Astrocyte of the cerebellum (primary cell): ENCODE measurements around the gene ABCA4.

ENCODE experiments used
- DNase-seq: peaks from one replicate; pipeline ENCODE4 v3.0.0-alpha.2; 2011; ENCODE audit warnings: low read depth
- H3K4me3 ChIP-seq: 2 replicates; pipeline ENCODE4 v1.5.1; 2011; ENCODE audit warnings: mild to moderate bottlenecking, low read depth, low read length, moderate library complexity
- in situ Hi-C: cut with HindIII; loops from 2 replicates; pipeline ENCODE4 v1.10.0; 2017; ENCODE audit warnings: low sequenced_read_pairs
- TF ChIP-seq, protein P1 (sequence below): IDR thresholded peaks from 2 replicates; pipeline ENCODE4 v1.5.1; 2012; ENCODE audit warnings: low read length, low read depth, moderate library complexity, mild to moderate bottlenecking; ENCODE audit errors: missing control alignments

Gene ABCA4

DNA sequence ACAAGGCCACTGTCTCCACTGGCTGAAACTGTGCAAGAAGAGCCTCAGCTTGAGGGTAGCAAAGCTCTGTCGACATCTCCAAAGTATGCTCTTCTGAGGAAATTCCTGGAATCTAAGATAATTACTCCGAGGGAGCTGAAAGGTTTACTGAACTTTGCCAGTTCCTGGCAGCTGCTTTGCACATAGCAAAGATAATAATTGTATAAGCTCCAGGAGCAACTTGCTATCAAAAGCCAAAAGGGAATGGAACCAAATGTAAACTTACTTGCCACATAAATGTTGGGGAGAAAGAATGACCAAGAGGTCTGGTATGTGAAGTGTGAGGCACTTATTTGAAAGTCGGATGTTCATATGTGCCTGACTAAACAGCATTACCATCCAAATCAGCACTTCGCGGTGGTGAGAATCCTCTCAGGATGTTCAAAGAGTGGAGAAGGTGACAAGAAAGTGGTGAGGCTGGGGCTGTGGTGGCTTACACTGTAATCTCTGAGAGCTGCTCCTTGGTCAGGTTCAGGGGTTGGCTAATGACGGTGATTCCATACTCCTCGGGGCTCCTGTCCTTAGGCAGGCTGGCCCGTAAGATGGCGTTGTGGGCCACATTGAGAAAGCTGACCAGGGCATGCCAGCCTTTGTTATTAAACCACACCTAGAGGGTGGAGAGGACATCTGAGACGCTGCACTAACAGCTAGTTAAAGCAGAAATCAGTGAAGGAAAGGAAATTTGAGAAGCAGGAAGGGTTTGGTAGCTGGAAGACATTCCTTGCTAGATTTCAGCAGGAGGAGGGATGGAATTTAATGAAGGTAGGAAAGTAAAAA, 100.0 kb downstream of the ABCA4 start:
- H3K4me3 ChIP-seq: no peak overlapping the region
- TF ChIP-seq, protein P1, sequence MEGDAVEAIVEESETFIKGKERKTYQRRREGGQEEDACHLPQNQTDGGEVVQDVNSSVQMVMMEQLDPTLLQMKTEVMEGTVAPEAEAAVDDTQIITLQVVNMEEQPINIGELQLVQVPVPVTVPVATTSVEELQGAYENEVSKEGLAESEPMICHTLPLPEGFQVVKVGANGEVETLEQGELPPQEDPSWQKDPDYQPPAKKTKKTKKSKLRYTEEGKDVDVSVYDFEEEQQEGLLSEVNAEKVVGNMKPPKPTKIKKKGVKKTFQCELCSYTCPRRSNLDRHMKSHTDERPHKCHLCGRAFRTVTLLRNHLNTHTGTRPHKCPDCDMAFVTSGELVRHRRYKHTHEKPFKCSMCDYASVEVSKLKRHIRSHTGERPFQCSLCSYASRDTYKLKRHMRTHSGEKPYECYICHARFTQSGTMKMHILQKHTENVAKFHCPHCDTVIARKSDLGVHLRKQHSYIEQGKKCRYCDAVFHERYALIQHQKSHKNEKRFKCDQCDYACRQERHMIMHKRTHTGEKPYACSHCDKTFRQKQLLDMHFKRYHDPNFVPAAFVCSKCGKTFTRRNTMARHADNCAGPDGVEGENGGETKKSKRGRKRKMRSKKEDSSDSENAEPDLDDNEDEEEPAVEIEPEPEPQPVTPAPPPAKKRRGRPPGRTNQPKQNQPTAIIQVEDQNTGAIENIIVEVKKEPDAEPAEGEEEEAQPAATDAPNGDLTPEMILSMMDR: no peak
- DNase-seq: peak; percentile 93
- in situ Hi-C loops: loop anchor here (5.0 kb wide), 1 partner anchor 44 kb away; no protein-coding TSS in a partner anchor

DNA sequence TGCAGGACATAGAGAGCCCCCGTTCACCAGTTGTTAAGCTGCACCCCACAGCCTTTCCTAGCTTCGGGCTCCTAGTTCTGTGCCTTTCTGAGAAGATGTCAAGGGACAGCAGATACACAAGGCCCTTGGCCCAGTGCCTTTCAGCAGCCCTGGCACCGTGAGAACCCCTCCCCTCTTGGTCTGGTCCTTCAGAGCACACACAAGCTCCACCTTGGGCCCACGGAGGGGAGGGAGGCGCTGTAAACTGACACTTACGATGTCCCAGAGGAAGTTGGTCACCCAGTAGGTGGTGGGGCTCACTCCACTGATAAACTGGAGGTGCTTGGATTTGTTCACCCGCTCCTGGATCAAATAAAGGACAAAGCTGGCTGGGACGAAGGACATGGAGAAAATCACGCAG, 101.6 kb downstream of the ABCA4 start:
- in situ Hi-C loops: no loop called here
- TF ChIP-seq, protein P1: no peak
- no peak for DNase-seq
- no peak overlapping the region for H3K4me3 ChIP-seq

DNA sequence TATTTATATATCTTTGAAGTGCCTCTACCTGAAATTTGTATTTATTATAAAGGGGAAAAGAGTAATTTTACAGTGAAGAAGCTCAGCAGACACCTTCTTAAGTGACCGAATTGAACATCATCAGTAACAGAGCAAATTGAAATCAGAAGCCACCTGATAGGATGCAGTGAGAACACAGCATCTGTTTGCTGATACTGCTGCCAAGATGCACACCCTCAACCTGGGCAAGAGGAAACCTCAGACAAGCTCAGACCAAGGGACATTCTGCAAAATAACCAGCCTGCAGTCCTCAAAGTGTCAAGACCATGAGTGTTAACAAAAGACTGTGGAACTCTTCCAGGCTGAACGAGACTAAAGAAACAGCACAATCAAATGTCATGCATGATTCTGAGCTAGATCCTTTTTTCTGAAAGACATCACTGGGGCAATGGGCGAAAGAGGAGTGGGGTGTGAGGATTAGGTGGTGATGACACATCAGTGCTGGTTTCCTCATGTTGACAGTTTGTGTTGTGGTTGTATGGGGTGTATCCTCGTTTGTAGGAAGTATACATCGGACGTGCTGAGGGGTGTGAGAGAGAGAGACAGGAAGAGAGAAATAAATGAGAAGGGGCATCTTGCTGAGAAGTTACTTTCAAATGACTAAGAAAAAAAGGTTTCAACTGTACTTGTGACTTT, 103.7 kb downstream of the ABCA4 start:
- in situ Hi-C loops: no loop called here
- H3K4me3 ChIP-seq: no peak overlapping the region
- no peak for DNase-seq
- TF ChIP-seq, protein P1: no peak

DNA sequence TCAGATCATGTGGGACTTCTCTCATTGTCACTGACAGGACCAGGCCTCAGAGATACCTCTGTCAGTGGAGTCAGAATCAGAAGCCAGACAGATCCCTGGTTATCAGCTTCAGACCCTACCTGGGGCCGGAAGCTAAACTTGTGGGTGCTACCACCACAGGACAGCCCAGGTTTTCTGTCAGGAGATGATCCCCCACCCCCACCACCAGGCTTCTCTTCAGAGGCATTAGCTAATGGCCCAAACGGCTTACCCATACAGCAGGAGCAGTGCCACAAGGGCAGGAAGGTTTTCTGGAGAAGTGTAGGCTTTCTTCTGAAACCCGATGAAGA, 105.5 kb downstream of the ABCA4 start:
- no peak overlapping the region for H3K4me3 ChIP-seq
- in situ Hi-C loops: no loop called here
- TF ChIP-seq, protein P1: no peak
- no peak for DNase-seq

DNA sequence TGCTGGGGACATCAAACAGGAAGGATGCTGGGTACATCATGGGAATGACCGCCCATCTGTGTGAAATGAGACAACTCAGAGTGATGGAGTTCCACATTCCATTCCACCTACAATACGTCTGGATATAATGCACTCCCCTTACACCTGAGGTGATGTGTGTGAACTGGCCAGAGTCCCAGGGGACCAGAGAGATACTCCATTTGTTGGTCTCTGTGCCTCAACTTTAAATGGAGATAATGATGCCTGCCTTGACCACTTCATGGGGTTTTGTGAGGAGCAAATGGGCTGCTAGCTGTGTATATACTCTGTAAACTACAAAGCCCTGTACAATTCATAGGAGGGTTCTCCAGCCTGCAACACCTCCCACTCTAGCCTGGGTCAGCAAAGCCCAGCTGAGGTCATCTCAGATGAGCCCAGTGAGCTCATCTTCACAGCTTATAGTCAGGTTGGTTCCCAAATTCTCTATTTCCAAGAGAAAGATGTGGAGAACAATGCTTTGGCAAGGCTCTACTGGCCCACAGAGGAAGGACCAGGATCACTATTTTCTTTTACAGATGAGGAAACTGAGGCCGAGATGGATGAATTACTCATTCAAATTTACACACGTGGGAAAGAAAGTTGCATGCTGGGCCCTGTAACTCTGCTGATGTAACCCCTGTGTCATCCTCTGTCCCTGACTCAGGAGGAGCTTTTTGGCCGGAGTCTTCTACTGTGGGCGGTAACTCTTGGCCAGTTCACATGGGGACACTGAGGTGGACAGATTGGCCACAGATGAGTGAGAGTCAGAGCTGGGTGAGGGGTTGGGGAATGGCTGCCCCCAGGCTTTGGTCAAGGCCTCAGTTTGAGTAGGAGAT, 106.1 kb downstream of the ABCA4 start:
- DNase-seq: no peak
- in situ Hi-C loops: no loop called here
- H3K4me3 ChIP-seq: no peak overlapping the region
- TF ChIP-seq, protein P1: no peak

DNA sequence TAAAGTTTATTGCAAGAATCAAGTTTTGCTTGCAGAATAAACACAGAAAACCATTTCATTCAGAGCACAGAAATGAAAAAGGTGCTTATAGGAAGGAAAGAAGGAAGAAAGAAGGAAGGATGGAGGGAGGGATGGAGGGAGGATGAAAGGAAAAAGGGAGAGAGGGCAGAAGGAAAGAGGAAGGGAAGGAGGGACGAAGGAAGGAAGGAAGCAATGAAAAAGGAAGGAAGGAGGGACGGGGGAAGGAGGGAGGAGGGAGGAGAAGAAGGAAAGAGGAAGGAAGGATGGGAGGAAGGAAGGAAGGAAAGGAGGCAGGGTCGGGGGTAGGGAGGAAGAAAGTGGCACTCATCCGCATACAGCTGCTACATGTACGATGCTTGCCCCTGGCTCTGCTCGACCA, 106.9 kb downstream of the ABCA4 start:
- H3K4me3 ChIP-seq: no peak overlapping the region
- TF ChIP-seq, protein P1: no peak
- no peak for DNase-seq
- in situ Hi-C loops: no loop called here
